HuH-7 (cell line): ENCODE measurements around the gene SIRPD.

Source experiments
- DNase-seq: peaks from one replicate; pipeline ENCODE4 v3.0.0; 2011; ENCODE audit warnings: low spot score

SIRPD gene

GRCh38 chr20:1494436-1494835, 63.1 kb downstream of the SIRPD start:
- no peak for DNase-seq

- DNase-seq = no peak
Measured at GRCh38 chr20:1493536-1493935, 64.0 kb downstream of the SIRPD start.

GRCh38 chr20:1491860-1492642, 65.5 kb downstream of the SIRPD start:
- DNase-seq = no peak

- no peak for DNase-seq
Measured at GRCh38 chr20:1491281-1491840, 66.1 kb downstream of the SIRPD start, which contains the start of gene SIRPB2. Gene SIRPB2, minus strand, starts transcription at chr20:1491420. Its CDS starts 61 bp downstream, at chr20:1491359.

GRCh38 chr20:1490643-1491195, 66.8 kb downstream of the SIRPD start:
- DNase-seq = no peak

GRCh38 chr20:1489764-1490436, 67.6 kb downstream of the SIRPD start:
- DNase-seq = no peak

GRCh38 chr20:1489325-1489724, 68.2 kb downstream of the SIRPD start:
- DNase-seq = no peak

- no peak for DNase-seq
Measured at GRCh38 chr20:1486566-1486965, 70.9 kb downstream of the SIRPD start.

- no peak for DNase-seq
Measured at GRCh38 chr20:1484438-1485116, 72.9 kb downstream of the SIRPD start.
